Keratinocyte (primary cell): Measurements from ENCODE around the gene R3HDM2.

ENCODE experiments used
- CTCF ChIP-seq, 3 experiments: IDR thresholded peaks in 1 of 3; conservative IDR thresholded peaks in 1 of 3; optimal IDR thresholded peaks in 1 of 3; 2 replicates in 2 of 3; 3 replicates in 1 of 3; pipeline versions ENCODE3 to v1.5.1; 2011; ENCODE audit warnings: low read length in 3 of 3, mild to moderate bottlenecking in 3 of 3, moderate library complexity in 2 of 3, control low read depth in 1 of 3, inconsistent platforms in 1 of 3; ENCODE audit not compliant: insufficient read depth in 2 of 3; ENCODE audit errors: extremely low read depth in 1 of 3
- EZH2 ChIP-seq: IDR thresholded peaks from one replicate; pipeline ENCODE4 v1.6.1; 2012; ENCODE audit warnings: inconsistent platforms, mild to moderate bottlenecking, low read length, moderate library complexity

GRCh38 chr12:57358646-57359045, 72.2 kb downstream of the R3HDM2 start:
- TF ChIP-seq CTCF (optimal IDR thresholded peaks at IDR 0.05 in 1 of 3, IDR thresholded peaks at IDR 0.05 in 1 of 3, conservative IDR thresholded peaks at IDR 0.05 in 1 of 3; ENCODE audit: extremely low read depth in 1 of 3, insufficient read depth in 2 of 3, low read length in 3 of 3) (no peak), EZH2 (no peak)
